HG03469 (cell line): ENCODE measurements around the gene TSPAN9.

Experiments
- ATAC-seq: cut with Tn5 transposase; IDR thresholded peaks from one replicate; pipeline ENCODE4 v1.9.1; 2021; ENCODE audit warnings: mild to moderate bottlenecking, moderate library complexity, moderate number of reproducible peaks; ENCODE audit not compliant: unreplicated experiment

The TSPAN9 gene

DNA sequence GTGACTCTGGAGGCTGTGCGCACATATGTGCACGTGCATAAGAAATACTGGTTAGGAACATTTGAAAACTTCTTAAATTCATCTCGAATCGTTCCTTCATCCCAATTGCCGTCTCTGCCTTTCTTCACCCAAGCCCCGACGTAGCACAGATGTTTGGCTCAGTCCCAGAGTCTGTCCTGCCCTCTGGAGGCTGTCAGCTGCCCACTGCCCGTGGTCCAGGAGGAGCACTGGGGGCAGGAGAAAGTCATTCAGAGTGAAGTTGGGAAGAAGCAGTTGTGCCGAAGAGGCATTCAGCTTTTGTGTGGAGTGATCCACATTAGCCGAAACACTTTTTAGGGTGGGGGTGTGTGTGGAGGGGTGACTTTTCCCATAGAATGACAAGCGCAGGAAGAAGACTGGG is 124.9 kb downstream of the TSPAN9 start:
- ATAC-seq, result no peak

DNA sequence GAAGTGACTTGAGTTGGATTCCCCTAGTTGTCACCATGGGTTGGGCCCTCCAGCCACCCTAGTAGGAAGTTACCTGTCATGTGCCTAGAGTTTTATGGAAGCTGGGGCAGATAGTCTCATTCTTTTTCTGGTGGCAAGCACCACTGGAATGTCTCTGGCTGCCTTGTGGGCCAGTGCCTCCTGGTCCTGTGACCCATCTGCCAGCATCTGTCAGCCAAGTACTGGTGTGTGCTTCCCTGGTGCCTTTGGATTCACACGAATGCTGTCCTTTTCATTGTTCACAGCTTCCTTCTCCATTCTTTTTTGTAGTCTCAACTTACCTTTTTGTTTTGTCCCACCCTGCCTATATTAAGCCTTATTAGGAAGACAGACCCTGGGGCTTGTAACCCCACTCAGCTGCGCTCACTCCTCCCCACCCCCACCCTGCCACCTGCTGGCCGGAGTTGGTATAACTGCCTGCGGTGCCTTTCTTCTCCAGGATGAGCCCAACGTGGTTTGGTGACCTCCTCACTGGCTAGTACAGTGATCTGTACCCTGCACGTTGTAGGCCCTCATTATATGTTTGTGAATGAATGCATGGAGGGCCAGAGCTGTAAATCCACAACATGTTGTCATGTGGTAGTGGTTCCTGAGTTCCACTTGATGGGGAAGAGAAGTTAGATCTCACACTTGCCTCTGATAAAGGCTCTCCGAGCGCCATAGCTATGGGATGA is 125.7 kb downstream of the TSPAN9 start:
- no peak for ATAC-seq

DNA sequence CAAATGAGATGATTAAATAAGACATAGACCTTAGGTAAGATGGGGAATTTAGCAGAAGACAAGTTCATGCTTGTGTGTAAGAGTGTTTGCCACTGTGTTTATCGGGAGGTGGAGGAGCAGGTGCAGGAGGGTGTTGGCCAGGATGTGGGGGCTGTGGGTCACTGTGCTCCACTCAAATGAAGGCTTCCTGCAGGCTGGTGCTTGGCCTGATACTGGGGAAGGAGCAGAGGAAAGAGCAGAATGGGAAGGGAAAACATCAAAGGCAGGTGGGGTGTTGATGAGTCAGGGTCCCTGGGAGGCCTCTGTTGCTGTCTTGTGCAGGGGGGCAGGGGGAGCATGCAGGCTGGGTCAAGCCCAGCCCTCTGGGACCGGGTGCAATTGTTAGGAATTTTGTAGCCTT is 126.5 kb downstream of the TSPAN9 start:
- no peak for ATAC-seq

DNA sequence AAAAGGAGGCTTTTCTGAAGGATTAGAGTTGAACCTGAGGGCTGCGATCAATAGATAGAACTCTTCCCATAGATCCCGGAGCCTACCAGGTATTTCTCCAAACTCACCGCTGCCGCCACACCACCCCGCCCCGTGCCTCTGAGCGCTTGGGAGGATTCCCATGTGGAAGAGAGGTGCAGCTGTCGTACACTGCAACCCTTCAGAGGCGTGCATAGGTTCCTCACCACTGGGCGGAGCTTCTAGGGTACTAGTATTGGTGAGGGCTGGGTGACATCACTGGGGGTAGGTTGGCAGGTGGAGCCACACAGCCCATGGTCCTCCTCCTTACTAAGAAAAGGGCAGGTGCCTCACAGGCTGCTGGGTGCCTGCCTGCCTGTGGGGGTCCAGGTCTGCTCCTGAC is 127.0 kb downstream of the TSPAN9 start:
- ATAC-seq, result no peak

DNA sequence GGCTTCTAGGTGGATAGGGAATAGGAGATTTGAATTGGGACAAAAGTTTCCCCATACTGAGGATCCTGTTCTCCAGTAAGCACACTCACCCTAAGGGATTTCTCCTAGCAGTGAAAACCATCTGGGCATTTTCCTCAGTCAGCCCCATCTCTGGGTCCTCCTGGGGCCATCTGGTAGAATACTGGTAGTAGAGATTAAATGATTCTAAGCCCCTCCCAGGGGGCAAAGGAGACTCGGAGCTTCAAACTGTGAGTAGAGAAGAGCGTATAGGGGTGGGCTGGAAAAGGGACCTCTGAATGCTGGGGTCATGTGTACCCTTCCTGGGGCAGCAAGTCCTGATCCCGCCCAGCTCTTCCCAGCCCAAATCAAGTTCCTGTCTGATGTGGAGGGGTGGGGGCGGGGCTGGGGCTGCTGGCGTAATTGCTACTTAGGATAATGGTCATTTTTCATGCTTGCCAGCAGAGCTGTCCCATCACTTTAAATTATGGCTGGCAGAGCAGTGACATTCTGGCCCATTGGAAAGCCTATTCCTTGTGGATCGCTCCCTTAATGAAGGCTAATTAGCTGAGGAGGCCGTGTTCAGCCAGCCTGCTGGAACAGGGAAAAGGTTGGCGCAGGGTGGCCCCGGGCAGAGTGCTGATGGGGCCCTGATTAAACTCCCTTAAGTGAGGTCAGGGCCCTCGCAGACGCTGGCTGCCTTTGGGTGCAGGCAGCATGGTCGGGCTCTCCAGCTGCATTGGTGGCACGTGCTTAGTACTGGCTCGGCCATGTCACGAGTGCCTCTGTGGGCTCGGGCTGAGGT is 127.8 kb downstream of the TSPAN9 start:
- ATAC-seq, result no peak

DNA sequence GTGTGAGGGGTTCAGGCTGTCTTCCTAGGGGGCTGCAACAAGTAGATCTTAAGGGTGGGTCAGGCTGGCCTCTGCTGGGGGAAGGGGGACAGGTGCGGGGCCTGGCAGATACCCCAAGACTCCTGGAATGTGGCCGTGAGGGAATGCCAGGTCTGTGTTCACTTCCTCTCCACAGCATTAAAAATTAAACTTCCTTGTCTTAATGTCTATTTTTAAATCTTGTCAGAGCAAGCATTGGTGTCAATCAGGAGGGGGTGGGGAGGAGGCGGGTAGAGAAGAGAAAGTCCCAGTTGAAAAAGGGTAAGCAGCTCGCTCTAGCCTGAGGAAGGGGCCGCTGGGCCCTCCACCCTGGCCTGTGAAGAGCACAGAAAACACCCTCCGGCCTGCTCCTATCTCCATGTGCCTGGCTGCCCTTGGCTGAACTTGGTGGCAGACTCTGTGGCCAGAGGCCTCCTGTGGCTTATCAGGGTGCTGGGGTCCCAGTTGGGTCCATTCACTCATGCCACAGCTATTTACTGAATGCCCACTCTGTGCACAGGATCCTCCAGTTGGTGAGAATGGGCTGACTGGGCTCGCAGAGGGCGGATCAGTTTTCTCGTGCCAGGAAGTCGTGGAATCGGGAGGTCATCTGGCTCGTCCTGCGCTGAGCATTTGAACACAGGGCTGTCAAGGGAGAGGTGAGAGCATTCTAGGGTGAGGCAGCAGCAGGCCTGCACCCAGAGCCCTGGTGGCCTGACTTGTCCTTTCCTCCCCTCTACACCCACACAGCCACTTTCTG is 128.8 kb downstream of the TSPAN9 start:
- ATAC-seq, result no peak

DNA sequence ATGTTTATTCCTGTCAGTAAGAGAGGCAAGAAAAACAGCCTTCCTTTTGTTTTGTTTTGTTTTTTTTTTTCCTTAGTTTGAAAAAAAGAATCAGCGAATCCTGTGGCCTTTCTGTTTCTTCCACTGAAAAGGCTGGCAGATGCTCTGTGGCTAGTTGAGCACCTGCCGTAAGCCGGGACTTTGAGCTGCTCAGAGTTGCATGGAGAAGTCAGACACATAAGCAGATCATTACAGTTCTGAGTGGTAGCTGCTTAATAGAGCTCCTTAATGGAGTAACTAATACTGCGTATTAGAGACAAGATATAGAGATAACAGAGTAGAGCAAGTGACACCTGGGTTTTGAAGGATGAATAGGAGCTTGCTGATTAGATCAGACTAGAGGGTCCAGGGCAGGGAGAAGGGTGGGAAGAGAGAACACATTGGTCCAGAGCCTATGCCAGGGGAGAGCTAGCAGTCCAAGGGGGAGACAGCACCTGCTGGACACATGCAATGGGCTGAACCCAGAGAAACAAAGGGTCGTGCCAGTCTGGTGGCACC is 129.4 kb downstream of the TSPAN9 start:
- ATAC-seq, result no peak

DNA sequence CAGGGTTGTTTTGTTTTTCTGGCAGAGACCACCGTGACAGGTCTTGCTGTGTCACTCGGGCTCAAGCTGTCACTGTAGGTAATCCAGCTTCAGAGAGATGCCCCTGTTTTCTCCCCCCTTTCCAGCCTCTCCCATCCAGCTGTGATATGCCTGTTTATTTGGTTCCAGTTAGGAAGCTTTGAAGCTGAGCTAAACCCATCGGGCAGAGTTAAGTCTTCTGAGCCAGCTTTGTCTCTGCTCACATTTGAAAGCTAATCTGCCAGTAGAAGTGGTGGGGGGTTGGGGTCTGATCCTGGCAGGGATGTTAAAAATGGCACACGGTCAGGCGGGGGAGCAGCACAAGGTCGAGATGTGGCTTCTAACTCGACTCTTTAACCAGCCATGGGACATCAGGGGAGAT is 130.0 kb downstream of the TSPAN9 start:
- ATAC-seq, result no peak

DNA sequence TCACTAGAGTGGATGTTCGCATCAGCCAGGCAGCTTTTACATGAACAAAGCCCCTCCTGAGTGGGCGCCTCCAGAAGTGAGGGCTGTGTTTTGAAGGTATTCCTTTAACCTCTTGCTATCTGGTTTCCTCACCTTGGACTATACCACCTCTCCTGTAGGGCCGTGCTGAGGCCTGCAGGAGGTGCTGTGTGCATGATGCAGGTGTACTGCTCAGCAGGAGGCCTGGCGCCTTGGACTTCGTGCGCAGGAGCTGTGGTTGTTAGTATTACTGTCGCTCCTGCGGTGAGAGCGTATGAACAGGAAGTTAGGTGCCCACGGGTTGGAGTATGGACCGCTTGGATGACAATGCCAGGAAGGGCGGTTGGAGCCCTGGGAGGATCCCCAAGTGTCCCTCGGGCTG is 130.7 kb downstream of the TSPAN9 start:
- no peak for ATAC-seq

DNA sequence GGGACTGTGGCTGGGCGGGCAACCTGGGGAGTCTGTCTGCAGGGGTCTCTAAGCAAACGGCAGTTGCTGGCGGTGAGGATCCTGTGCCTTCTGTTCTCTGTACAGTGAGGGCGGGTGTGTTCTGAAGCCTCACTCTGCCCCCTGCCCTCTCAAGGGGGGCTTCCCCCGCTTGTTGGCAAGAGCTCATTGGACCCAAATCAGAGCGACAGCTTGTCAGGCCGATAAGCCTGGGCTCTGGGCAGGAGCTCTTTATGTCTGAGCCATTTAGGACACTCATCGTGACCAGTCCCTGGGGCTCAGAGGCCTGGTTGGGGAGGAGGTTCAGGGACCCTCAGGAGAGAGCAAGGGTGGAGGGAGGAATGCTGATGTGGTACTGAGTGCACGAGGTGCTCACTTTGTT is 136.0 kb downstream of the TSPAN9 start:
- no peak for ATAC-seq

DNA sequence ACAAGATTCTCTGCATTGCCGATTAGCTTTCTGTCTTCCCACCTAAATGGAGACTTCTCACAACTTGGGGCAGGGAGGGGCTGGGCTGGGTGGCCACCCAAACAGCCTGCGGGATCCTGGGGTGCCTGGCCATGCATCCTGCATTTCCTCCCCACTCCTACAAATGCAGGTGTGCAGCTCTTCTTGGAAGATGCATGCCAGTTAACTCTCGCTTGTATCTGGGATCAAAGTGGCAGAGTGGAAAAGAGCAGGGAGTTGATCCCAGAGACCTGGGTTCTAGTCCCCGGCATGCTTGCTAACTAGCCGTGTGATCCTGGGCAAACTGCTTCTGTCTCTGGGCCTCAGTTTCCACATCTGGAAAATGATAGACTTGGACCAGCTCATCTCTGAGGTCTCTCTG is 136.6 kb downstream of the TSPAN9 start:
- no peak for ATAC-seq

DNA sequence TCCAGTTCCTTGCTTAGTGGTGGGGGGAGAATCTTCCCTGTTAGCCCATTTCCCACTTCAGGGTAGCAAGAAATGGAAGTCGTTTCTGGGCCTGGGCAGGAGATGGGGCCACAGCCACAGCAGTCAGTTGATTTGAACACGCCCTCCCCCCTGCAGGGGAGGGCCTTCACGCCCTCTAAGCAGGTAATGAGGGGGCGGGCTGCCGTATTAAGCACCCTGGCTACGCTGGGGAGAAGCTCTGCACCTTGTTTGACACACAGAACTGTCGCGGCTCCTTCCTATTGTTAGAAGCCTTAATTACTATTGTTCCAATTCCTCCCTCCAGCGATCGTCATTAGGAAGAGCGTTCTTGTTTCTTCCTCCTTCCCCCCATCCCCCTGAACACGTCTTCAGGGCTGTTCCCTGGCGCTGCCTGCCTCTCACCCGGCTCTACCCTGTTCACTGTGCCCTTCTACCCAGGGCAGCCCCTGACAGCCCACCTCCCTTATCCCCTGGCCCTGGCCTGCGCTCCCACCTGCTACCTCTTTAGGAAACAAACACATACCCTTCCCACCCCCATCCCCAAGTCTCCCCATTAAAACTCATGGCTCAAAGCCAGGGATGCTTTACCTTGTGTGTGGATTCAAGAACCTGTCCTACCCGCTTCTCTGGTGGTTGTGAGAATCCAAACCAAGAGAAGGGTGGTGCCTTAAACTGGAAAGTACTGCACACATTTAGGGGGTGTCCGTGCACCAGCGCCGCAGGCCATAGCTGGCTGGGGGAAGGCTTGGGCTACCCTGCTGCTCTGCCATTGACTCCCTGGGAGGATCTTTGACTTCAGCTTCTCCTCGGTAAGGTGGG is 137.6 kb downstream of the TSPAN9 start:
- no peak for ATAC-seq

DNA sequence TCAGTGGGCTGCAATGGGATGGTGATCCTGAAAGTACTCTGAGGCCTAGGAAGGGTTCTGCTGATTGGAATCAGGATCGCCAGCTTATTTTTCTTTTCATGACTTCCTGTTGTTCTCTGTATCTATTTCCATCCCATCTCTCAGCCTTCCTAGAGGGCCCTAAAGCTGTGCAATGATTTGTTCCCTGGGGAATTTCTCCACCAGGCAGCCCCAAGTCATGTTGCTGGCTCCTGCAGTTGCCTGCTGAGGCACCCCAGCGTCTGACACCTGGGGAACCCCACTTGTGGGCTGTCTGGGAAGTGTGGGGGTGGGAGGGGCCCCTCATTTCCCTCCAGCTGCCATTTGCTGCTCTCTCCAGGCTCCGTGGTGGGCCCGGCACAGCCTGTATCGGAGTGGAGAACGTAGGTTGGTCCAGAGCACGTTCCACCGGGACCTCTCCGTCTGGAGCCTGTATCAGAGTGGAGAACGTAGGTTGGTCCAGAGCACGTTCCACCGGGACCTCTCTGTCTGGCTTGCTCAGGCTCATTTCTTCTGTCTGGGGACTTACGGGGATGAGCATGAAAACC is 138.3 kb downstream of the TSPAN9 start:
- no peak for ATAC-seq

DNA sequence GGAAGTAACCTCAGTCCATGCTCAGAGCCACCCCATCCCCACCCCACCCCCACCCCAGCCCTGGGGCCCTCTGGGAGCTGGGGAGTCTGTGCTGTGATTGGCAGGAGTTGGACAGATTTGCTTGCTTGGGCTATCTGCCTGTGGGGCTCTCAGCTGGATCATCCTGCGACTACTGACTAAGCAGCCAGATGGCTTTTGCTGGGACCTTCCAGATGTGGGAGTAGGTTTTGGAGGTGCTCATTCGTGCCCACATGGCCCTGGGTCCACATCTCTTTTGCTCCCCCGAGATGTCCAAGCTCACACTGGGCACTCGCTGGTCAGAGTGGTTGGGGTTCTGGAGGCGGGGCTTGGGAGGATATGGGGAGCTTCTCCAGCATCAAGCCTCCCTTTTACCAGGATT is 138.9 kb downstream of the TSPAN9 start:
- ATAC-seq, result no peak

DNA sequence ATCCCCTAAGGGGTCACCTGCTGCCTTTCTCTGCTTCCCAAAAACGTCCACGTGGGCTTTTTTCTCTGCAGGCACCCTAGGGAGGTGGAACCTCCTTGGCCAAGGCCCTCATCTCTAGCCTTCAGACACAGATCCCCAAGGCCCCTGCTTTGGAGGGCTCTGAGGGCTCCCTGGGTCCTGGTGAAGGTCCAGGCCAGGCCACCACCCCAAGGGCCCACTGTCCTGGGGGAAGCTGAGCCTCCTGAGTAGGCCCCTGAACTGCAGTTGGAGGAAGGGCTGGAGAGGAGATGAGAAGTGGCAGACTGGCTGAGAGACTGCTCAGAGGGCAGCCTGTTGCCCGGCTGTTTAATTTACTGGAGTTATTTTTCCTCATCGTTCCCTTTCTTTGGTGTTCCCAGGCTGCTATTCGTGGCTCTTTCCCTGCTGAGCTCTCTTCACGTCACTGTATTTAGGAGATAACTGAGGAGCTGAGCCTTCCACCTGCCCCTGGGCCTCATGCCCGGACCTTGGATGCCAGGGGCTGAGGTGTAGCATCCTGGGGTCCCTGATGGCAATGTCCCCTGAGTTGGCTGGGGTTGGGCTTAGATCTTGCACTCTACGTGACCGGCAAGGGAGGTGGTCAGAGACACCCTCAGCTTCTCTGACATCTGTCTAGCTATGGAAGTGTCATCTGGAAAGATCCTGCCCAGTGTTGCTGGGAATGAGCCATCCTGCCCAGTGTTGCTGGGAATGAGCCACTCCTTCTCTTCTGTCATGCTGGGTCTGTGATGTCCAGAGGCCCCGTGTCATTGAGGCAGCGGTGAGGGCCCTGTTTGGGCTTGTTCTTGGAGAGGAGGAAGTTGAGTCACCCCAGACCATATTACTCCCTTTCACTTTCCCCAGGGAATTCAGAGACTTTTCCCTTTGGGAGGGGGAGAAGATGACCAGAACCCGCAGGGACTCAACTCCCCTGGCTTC is 139.8 kb downstream of the TSPAN9 start:
- ATAC-seq, result no peak

DNA sequence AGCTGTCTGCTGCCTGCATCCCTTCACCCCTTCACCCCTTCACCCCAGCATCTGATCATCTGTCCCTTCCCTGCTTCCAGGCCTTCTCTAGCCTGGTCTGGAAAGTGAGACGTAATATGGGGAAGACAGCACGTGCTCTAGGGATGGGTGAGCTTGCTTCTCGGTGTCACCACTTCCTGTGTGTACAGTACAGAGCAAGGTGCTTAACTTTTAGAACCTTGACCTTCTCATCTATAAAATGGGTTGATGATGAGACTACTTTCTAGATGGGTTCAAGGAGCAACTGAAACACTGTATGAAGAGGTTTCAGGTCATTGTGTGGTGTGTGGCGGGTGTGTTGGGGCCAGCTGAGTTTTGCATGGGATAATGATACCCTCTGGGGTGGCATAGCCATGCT is 140.5 kb downstream of the TSPAN9 start:
- ATAC-seq, result no peak

DNA sequence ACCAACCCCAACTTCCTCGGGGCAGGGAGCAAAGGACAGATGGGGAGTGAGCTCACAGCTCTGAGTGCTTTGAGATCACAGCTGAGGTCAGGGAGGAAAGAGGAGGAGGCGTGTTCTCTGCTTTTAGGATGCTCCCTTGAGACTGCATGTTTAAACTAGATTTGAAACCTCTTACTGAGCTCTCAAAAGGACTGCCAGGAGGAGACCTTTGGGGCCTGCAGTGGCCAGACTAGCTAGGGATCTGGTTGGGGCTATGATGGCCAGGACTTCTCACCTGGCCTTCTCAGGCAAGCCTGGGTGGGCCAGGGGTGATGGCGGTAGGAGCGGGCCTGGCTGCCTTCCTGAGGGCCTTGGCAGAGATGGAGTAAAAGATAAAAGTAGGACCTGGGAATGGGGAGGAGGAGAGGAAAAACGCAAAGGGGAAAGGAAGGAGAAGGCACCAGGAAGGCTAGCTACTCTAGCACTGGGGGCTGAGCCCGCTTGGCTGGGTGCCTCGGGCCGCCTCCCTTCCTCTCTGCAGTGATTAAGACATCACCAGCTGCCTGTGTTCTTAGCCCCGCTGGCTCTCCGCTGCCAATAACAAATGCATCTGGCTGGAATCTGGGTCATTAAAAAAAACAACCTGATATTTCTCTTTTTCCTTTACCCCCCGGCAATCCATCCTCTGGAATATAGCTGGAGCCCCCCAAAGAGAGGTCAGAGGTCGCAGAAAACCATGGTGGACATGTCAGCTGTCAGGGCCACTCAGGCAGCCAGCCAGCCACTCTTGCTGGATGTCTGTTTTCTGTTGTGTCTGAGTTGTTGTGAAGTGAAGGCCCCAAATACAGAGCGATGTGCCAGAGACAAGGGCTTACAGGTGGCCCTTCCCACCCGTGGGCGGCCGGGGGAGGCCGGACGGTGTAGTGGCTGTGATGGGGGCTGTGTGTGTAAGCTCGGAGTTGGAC is 141.3 kb downstream of the TSPAN9 start:
- ATAC-seq, result no peak

DNA sequence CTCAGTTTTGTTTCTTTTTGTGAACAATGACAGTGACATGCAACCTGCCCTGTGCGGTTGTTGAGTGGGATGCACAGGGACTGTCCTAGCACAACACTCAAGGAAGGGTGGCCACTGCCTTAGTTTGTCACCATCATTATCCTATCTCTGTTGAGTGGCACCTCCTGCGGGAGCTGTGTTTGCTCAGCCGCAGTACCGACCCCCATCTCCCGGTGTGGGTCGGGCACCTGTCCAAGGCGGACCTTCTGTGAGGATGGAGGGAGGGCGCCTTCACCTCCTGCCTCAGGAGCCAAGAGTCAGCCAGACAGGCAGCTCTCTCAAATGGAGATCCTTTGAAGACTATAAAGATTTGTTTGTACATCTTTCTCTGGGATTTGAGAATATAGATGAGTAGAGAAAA is 142.1 kb downstream of the TSPAN9 start:
- no peak for ATAC-seq
